ENCODE data around the gene ATOSB. TPM values are rescaled to one million over a fixed set of nuclear protein-coding genes. Genes with fewer than 3 reads are reported as not detected.

Gene ATOSB
- total and polyA plus RNA-seq, 2 experiments from 2014 or later: 16.1 to 18.3 TPM

DNA sequence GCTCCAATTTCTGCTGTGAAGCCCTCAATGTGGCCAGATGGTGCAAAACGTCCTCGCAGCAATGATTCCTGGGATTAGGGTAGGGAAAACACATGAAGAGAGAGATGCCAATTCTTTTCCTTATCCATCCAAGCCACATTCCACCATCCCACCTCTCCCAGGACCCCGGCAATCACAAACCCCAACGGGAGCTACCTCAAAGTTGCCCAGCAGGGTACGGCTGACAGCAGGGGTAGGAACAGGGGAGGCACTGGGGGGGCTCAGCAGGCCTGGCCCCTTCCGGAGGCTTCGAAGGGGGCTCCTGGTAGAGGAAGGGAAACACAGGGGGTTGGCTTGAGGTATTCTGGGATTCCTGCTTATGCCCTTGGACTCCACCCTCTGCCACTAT lies 9.3 kb downstream of the ATOSB start:
- Histone ChIP-seq H3K4me1 (ENCODE audit: insufficient read depth) (peaks cover 20% of the 10 kb centered on the region), H3K27me3 (no peaks in the 10 kb centered on the region), H3K4me2 (no peak overlapping the region), H3K36me3 (replicated peaks; ENCODE audit: insufficient read depth, low read depth) (no peaks in the 10 kb centered on the region), H2AFZ (no peak overlapping the region), H3K9me2 (replicated peaks; ENCODE audit: insufficient read depth) (no peaks in the 10 kb centered on the region), H3K4me3 (no peak overlapping the region), H3K9me3 (ENCODE audit: low read depth) (no peaks in the 10 kb centered on the region), H4K20me1 (ENCODE audit: insufficient read depth, poor library complexity, severe bottlenecking) (no peaks in the 10 kb centered on the region), H3K27ac (no peak overlapping the region), H3K79me2 (peaks cover 41% of the 10 kb centered on the region)
- 97% methylated on average over 7 of the region's 7 CpGs for WGBS (ENCODE audit: low lambda C conversion rate, missing lambda C conversion rate)
- no peak for DNase-seq (ENCODE audit: low spot score)
- TF ChIP-seq EZH2 (IDR thresholded peaks at IDR 0.05; ENCODE audit: borderline replicate concordance) (no peak), EZH2phosphoT487 (IDR thresholded peaks at IDR 0.05; ENCODE audit: low read depth, severe bottlenecking, unreplicated experiment) (no peak)
- TF ChIP-seq, protein P1, sequence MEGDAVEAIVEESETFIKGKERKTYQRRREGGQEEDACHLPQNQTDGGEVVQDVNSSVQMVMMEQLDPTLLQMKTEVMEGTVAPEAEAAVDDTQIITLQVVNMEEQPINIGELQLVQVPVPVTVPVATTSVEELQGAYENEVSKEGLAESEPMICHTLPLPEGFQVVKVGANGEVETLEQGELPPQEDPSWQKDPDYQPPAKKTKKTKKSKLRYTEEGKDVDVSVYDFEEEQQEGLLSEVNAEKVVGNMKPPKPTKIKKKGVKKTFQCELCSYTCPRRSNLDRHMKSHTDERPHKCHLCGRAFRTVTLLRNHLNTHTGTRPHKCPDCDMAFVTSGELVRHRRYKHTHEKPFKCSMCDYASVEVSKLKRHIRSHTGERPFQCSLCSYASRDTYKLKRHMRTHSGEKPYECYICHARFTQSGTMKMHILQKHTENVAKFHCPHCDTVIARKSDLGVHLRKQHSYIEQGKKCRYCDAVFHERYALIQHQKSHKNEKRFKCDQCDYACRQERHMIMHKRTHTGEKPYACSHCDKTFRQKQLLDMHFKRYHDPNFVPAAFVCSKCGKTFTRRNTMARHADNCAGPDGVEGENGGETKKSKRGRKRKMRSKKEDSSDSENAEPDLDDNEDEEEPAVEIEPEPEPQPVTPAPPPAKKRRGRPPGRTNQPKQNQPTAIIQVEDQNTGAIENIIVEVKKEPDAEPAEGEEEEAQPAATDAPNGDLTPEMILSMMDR (IDR thresholded peaks at IDR 0.05; ENCODE audit: poor library complexity): no peak

DNA sequence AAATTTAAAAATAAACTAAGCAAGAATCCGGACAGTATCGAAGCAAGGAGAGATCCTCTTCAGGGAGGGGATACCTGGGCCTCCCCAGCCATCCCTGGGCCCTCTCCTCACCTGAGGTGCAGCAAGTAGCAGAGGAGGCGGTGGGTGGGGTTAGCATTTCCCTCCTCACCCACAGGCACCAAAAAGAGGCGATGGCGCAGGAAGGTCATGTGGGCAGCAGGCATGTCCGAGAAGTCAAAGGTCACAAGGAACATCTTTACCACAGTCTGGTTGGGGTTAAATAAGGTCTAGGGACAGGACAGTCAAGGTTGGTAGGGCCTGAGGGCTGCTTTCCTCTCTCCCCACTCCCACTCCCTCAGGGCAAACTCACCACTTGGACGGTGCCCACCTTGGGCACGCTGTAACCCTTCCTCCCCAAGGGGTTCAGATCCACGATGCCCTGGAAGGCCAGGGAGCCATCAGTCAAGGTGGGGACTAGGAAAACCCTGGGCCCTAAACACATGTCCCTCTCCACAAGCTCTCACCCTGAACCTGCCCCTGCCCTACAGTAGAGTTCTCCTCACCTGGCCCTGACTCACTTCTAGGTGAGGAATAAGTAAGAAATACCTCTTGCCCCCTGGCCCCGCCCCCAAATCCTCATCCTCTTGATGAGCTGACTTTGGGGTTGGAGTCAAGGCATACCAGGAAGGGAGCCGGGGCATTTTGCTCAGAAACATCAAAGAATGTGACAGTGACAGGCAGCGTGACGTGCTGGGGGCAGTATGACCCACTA lies 9.9 kb downstream of the ATOSB start:
- H3K4me2 ChIP-seq: no peak overlapping the region
- TF ChIP-seq, protein P1 (IDR thresholded peaks at IDR 0.05; ENCODE audit: poor library complexity): no peak
- TF ChIP-seq EZH2 (IDR thresholded peaks at IDR 0.05; ENCODE audit: borderline replicate concordance) (no peak), EZH2phosphoT487 (IDR thresholded peaks at IDR 0.05; ENCODE audit: low read depth, severe bottlenecking, unreplicated experiment) (no peak)
- H3K9me3 ChIP-seq (ENCODE audit: low read depth): no peaks in the 10 kb centered on the region
- H2AFZ ChIP-seq: no peak overlapping the region
- H3K4me1 ChIP-seq (ENCODE audit: insufficient read depth): peaks cover 19% of the 10 kb centered on the region
- DNase-seq (ENCODE audit: low spot score): no peak
- no peak overlapping the region for H3K27ac ChIP-seq
- H3K36me3 ChIP-seq (replicated peaks; ENCODE audit: insufficient read depth, low read depth): no peaks in the 10 kb centered on the region
- H3K4me3 ChIP-seq: no peak overlapping the region
- H3K9me2 ChIP-seq (replicated peaks; ENCODE audit: insufficient read depth): no peaks in the 10 kb centered on the region
- H3K79me2 ChIP-seq: peaks cover 38% of the 10 kb centered on the region
- no peaks in the 10 kb centered on the region for H4K20me1 ChIP-seq (ENCODE audit: insufficient read depth, poor library complexity, severe bottlenecking)
- H3K27me3 ChIP-seq: no peaks in the 10 kb centered on the region
- 97% methylated on average over 13 of the region's 13 CpGs for WGBS (ENCODE audit: low lambda C conversion rate, missing lambda C conversion rate)

DNA sequence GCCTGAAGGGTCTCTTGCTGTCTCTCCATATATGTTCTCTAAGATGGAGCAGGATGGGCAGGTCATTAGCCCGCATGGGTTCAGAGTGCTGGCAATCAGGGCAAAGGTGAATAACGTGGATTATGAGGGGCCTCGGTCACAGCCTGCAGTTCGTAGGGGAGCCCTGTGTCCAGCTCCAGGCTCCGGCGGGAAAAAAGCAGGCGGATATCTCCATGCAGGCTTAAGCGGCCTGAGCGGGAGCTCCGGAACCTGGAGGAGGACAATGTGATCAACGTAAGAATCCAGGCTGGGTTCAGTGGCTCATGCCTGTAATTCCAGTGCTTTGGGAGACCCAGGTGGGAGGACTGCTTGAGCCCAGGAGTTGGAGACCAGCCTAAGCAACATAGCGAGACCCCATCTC lies 10.5 kb downstream of the ATOSB start:
- peaks cover 13% of the 10 kb centered on the region for H3K4me1 ChIP-seq (ENCODE audit: insufficient read depth)
- WGBS (ENCODE audit: low lambda C conversion rate, missing lambda C conversion rate): over 99% methylated on average over 12 of the region's 12 CpGs
- no peak overlapping the region for H3K27ac ChIP-seq
- no peaks in the 10 kb centered on the region for H3K9me3 ChIP-seq (ENCODE audit: low read depth)
- peaks cover 32% of the 10 kb centered on the region for H3K79me2 ChIP-seq
- no peak for DNase-seq (ENCODE audit: low spot score)
- no peaks in the 10 kb centered on the region for H3K27me3 ChIP-seq
- no peaks in the 10 kb centered on the region for H3K36me3 ChIP-seq (replicated peaks; ENCODE audit: insufficient read depth, low read depth)
- TF ChIP-seq EZH2 (IDR thresholded peaks at IDR 0.05; ENCODE audit: borderline replicate concordance) (no peak), EZH2phosphoT487 (IDR thresholded peaks at IDR 0.05; ENCODE audit: low read depth, severe bottlenecking, unreplicated experiment) (no peak)
- TF ChIP-seq, protein P1 (IDR thresholded peaks at IDR 0.05; ENCODE audit: poor library complexity): no peak
- no peak overlapping the region for H3K4me3 ChIP-seq
- H4K20me1 ChIP-seq (ENCODE audit: insufficient read depth, poor library complexity, severe bottlenecking): no peaks in the 10 kb centered on the region
- H3K4me2 ChIP-seq: no peak overlapping the region
- H2AFZ ChIP-seq: no peak overlapping the region
- H3K9me2 ChIP-seq (replicated peaks; ENCODE audit: insufficient read depth): no peaks in the 10 kb centered on the region

Data from hepatocyte (in vitro differentiated cells).